GM19043 (cell line): ENCODE results near the gene DDX28.
"Not testable (repeated sequence)": the region's sequence is repeated elsewhere in the genome, so short reads cannot be mapped to it uniquely, and the experiment has no call there.

ENCODE experiments used
- ATAC-seq: cut with Tn5 transposase; IDR thresholded peaks from one replicate; pipeline ENCODE4 v1.9.1; 2021; ENCODE audit warnings: low read depth; ENCODE audit not compliant: unreplicated experiment

Gene DDX28

DNA sequence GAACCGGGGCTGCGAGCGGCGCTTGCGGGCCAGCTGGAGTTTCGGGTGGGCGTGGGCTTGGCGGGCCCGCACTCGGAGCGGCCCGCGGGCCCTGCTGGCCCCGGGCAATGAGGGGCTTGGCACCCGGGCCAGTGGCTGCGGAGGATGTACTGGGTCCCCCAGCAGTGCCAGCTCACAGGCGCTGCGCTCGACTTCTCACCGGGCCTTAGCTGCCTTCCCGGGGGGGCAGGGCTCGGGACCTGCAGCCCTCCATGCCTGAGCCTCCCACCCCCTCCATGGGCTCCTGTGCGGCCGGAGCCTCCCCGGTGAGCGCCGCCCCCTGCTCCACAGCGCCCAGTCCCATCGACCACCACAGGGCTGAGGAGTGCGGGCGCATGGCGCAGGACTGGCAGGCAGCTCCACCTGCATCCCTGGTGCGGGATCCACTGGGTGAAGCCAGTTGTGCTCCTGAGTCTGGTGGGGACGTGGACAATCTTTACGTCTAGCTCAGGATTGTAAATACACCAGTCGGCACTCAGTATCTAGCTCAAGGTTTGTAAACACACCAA is 24.7 kb downstream of the DDX28 start:
- ATAC-seq, result not testable (repeated sequence)

- ATAC-seq, result no peak
Observed at GRCh38 chr16:67996666-67997065, 26.4 kb downstream of the DDX28 start.

DNA sequence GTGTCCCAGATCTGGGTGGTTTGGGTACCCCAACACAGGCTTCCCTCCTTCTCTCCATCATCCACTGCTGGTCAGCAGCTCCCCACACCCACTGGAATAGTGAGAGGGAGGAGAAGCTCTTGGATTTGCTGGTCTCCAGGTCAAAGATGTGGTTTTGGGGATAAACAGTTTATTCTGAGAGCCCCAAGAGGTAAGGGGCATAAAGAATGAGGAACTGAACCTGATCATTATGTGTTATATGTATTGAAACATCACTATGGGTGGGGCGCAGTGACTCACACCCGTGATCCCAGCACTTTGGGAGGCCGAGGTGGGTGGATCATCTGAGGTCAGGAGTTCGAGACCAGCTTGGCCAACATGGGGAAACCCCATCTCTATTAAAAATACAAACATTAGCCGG is 27.6 kb downstream of the DDX28 start:
- no peak for ATAC-seq

DNA sequence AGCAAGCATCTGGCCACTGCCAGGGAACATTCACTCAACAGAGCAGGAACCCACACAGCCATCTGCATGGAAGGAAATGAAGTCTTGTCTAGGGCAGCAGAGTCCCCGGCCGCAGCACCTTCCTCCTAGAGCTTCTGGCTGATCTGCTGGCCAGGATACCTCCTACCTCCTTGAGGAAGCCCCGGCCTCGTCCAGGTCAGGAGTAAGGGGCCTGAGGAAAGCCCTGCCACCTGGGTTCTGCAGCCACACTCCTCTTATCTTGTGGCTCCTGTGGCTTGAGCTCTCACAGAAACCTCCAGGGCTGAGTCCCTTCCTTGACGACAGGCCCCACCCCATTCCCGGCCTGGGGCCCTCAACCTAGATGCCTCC is 29.0 kb downstream of the DDX28 start:
- not testable (repeated sequence) for ATAC-seq

- ATAC-seq, result peak; percentile 50
Observed at GRCh38 chr16:67993207-67994039, 29.6 kb downstream of the DDX28 start.

GRCh38 chr16:67992661-67993206 is 30.3 kb downstream of the DDX28 start:
- no peak for ATAC-seq

GRCh38 chr16:67990018-67990386 is 33.0 kb downstream of the DDX28 start:
- ATAC-seq, result no peak

GRCh38 chr16:67989322-67990017 is 33.6 kb downstream of the DDX28 start:
- no peak for ATAC-seq

DNA sequence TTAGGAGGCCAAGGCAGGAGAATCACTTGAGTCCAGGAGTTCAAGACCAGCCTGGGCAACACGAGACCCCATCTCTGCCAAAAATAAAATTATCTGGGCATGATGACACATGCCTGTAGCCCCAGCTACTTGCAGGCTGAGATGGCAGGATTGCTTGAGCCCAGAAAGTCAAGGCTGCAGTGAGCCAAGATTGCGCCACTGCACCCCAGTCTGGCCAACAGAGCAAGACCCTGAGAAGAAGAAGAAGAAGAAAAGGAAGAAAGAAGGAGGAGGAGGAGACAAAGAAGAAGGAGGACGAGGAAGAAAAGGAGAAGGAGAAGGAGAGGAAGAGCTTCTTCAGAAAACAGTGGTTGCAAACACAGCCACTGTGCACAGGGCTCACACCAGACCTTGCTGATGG is 34.4 kb downstream of the DDX28 start:
- no peak for ATAC-seq

- no peak for ATAC-seq
Observed at GRCh38 chr16:67987460-67988160, 35.4 kb downstream of the DDX28 start.

- no peak for ATAC-seq
Observed at GRCh38 chr16:67986949-67987348, 36.1 kb downstream of the DDX28 start.

GRCh38 chr16:67982011-67982696 is 40.9 kb downstream of the DDX28 start:
- ATAC-seq, result no peak

- no peak for ATAC-seq
Observed at GRCh38 chr16:67979955-67980678, 42.9 kb downstream of the DDX28 start, which contains the start of gene DPEP3. Gene DPEP3 (minus strand): TSS chr16:67980499. CDS start chr16:67980380, 119 bp downstream.

DNA sequence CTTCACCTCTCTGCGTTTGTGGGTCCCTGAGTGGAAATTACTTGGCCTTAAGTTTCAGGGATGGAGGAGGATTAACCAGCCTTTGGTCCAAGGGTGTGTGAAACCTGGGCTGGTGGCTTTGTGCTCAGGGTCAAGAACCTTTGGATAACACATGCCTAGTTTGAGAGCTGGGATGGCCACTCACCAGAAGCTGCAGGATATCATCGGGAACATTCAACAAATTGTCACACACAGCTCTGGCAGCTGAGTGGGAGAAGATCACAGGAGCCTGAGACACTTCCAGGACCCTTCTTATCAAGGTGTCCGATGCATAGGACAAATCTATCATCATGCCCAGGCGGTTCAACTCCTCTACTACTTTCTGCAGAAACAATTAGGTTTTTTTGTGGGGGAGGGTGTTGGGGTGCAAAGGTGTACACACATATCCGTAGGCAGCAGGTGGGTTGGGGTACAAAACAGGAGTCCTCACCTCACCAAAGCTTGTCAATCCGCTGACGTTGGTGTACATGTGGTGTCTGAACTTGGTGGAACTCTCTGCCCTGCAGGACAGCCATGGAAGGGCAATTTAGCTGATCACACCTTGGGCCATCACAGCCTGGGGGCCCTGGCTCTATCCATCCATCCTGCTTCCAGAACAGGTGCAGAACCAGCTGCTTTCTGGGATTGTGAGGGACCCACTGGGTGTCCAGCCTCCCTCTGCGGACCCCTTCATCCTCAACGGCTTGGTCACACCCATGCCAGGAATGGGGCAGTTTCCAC is 45.4 kb downstream of the DDX28 start:
- no peak for ATAC-seq

DNA sequence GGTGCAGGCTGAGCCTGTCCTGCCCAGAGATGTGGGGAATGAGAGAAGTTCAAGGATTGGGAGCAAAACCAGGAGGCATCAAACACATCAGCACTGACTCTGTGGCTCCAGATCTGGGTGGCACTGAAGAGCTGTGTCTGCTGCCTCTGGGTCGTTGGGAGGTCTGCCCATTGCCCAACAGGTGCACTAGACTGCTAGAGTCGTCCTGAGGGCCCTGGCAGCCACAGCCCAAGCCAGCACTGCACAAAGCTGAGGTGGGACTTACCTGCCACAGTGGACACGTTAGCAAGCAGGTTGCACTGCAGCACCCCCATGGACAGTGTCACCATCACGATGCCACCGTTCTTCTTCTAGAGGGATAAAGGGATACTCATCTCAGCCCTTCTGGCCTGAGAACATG is 46.0 kb downstream of the DDX28 start:
- no peak for ATAC-seq

- ATAC-seq, result no peak
Observed at GRCh38 chr16:67976205-67976604, 46.8 kb downstream of the DDX28 start.

GRCh38 chr16:67975321-67976105 is 47.5 kb downstream of the DDX28 start:
- ATAC-seq, result no peak

DNA sequence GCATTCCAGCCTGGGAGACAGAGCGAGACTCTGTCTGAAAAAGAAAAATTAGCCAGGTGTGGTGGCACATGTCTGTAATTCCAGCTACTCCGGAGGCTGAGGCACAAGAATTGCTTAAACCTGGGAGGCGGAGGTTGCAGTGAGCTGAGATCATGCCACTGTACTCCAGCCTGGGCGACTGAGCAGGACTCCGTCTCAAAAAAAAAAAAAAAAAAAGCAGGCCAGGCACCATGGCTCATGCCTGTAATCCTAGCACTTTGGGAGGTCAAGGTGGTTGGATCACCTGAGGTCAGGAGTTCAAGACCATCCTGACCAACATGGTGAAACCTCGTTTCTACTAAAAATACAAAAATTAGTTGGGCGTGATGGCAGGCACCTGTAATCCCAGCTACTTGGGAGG is 50.7 kb downstream of the DDX28 start:
- not testable (repeated sequence) for ATAC-seq
